GM21381 (cell line): ENCODE measurements around the gene MAML1.

Experiments
- ATAC-seq: cut with Tn5 transposase; IDR thresholded peaks from one replicate; pipeline ENCODE4 v1.9.1; 2021; ENCODE audit warnings: mild to moderate bottlenecking, moderate library complexity; ENCODE audit not compliant: unreplicated experiment

MAML1 gene

GRCh38 chr5:179791881-179792611 lies 59.4 kb downstream of the MAML1 start:
- no peak for ATAC-seq

DNA sequence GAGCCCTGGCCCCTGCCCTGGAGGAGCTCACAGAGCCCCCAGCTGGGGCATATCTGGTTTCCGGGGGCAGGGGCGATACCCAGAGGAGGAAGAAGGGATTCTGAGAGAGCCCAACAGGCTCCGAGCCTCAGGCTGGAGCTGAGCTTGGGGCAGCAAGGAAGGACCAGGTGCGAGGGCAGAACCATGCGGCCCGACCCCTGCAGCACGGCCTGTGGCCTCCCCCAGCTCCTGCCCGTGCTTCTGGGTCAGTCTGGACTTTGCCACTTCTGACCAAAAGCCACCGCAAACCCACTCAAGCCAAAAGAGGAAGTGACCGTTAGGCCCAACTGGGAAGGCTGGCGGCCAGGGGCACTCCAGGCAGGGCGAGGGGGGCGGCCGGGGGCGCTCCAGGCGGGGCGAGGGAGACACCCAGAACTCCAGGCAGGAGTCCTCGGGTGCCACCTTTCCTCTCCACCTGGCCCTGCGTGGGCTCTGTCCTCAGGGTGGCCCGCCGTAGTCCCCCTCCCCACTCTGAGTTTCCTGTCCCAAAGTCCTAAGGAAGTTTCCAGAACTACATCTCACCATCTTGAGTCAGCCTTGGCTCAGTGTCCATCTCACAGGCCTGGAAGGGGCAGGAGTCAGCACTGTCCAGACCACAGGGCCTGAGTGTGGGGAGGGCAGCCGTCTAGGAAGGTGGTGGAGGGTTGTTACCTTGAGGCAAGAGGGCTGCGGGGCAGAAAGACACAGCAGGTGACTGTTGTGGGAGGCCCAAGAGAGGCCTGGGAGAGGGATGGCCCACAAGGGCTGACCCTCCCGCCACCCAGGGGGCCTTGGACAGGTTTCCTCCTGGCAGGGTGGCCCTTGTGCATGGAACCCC lies 60.2 kb downstream of the MAML1 start:
- ATAC-seq: no peak

DNA sequence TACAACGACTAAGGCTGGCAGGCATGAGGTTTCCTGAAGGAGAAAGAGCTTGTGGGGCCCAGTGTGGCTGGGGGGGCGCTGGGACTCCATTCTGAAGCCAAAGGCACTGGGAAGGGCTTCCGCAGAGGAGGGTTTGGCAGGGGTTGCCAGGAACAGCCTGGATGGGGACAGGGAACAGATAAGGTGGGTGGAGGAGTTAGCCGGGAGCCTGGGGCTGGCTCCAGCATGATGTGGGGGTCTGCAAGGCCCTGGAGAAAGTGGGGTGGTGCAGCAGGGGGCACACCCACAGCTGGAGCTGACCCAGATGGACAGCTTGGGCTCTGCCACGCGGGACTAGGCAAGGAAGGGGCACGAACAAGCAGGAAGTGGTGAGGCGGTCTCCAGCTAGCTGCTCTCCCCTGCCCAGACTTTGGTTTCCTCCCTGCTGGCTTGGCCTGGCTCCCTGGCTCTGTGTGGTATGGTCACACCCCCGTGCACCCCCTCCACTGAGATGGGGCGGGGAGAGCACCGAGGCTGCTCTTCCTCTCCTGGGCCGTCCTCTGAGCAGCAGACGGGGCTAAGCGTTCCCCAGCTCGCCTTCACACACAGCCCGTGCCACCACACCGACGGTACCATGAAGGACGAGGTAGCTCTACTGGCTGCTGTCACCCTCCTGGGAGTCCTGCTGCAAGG lies 61.0 kb downstream of the MAML1 start, which contains the start of gene LTC4S:
Gene LTC4S (plus strand): TSS at position 519 of the 672 bp plus-strand sequence. CDS start 95 bp downstream, at position 614.
- no peak for ATAC-seq

DNA sequence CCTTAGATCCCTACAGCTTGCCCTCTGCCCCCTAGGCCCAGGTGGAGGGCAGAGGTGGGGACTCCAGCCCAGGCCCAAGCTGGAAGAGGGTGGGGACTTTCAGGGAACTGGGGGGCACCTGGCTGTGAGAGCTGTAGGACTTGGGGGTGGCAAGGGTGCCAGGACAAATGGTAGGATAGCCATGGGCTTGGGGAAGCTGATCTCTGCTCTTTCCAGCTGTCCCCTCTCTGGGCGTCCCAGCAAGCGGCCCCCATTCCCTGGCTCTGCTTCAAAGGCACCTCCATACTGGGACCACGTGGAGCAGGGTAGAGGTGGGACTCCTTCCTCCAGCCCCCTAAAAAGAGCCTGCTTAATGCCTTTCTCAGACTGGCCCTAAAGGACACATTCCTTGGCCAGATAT lies 61.5 kb downstream of the MAML1 start:
- ATAC-seq: no peak

GRCh38 chr5:179794575-179794974 lies 62.0 kb downstream of the MAML1 start:
- no peak for ATAC-seq

GRCh38 chr5:179795049-179795862 lies 62.6 kb downstream of the MAML1 start:
- ATAC-seq: no peak

GRCh38 chr5:179795863-179796833 lies 63.5 kb downstream of the MAML1 start:
- ATAC-seq: peak; percentile 74

- no peak for ATAC-seq
Measured at GRCh38 chr5:179796877-179797608, 64.4 kb downstream of the MAML1 start.

- ATAC-seq: no peak
Measured at GRCh38 chr5:179797741-179798140, 65.1 kb downstream of the MAML1 start.

DNA sequence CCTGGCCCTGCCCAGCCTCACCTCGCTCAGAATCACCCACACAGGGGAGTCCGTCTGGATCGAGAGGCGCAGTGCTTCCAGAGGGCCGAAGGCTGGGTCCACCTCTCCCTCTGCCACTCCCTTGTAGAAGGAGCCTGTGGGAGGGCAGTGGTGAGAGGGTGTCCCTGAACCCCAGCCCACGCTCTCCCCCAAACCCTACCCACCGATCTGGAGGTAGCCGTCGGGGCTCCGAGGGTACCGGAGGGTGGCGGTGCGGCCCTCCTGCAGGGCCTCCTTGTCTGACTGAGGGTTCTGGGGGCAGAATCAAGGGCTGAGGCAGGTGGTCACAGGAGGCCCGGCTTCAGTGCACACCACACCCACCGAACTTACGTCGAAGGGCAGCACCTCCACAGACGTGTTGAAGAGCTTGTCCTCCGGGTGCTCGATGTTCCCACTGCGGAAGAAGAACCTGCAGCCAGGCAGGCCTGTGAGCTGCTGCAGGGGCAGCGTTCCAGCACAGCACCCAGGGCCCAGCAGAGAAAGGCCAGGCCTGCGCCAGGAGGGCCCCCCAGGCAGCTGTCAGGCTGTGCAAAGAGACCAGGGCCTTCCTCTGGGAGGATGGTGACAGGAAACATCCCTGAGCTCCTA lies 65.6 kb downstream of the MAML1 start:
- no peak for ATAC-seq

- ATAC-seq: no peak
Measured at GRCh38 chr5:179798771-179799643, 66.4 kb downstream of the MAML1 start.

GRCh38 chr5:179799644-179799973 lies 67.0 kb downstream of the MAML1 start:
- ATAC-seq: no peak

DNA sequence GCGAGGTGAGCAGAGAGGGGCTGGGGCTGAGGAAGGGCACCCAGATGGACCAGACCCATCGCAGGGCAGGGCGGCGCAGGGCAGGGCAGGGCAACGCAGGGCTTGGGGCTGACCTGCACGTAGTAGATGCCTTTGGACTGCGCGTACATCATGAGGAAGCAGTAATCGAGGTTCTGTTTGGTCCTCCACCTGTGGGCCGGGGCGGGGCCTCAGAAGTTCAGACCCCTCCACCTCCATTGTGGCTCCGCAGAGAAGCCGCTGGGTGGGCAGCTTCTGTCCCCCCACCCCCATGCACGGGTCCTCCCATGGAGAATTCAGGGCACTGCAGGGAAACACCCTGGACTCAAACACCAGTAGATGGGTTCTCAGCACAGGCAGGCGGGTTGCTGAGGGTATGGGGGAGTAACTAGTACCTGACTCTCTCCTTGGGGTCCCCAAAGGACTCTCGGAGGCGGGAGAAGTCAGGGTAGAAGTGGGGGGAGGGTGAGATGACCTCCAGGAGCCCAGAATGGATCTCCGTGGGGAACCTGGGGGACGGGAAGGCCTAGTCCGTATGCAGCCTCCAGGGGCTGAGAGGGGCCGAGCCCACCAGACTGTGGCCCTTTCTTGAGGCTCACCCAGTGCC lies 67.6 kb downstream of the MAML1 start:
- ATAC-seq: no peak

- ATAC-seq: no peak
Measured at GRCh38 chr5:179800696-179801201, 68.1 kb downstream of the MAML1 start.

- ATAC-seq: no peak
Measured at GRCh38 chr5:179801304-179802206, 68.9 kb downstream of the MAML1 start.
